HepG2 (cell line): Measurements from ENCODE around the gene MSMB. TPM values are rescaled to one million over a fixed set of nuclear protein-coding genes. Genes with fewer than 3 reads are reported as not detected.
A peak's percentile ranks its signal among the peaks of the same experiment; 100 is the strongest.

Experiments used
- CBX2 ChIP-seq, 2 experiments: fragments of 200-600 bp in 1 of 2; sonication (generic); formaldehyde crosslinking in 1 of 2; IDR thresholded peaks; 2 replicates each; pipeline versions ENCODE4 v1.7.0 to v1.8.1; 2018 to 2022; ENCODE audit warnings: low read depth in 2 of 2, low read length in 1 of 2, mild to moderate bottlenecking in 1 of 2, missing genetic modification reagents in 1 of 2
- FOXA3 ChIP-seq: IDR thresholded peaks from 2 replicates; pipeline ENCODE4 v1.6.1; 2016; ENCODE audit warnings: missing genetic modification reagents, missing compliant biosample characterization
- KDM6A ChIP-seq: IDR thresholded peaks from 2 replicates; pipeline ENCODE4 v1.6.1; 2016; ENCODE audit warnings: low read depth
- MEIS2 ChIP-seq: sonication (generic); formaldehyde crosslinking; IDR thresholded peaks from 2 replicates; pipeline ENCODE4 v1.9.0; 2021; ENCODE audit warnings: mild to moderate bottlenecking, missing genetic modification reagents
- MLLT10 ChIP-seq: sonication (generic); formaldehyde crosslinking; IDR thresholded peaks from 2 replicates; pipeline ENCODE4 v1.4.0; 2020; ENCODE audit warnings: missing genetic modification reagents
- MTF2 ChIP-seq: sonication (generic); formaldehyde crosslinking; IDR thresholded peaks from 2 replicates; pipeline ENCODE4 v1.5.0; 2020; ENCODE audit warnings: missing genetic modification reagents, borderline replicate concordance
- NCOR1 ChIP-seq: fragments of 200-600 bp; sonication (generic); IDR thresholded peaks from 2 replicates; pipeline ENCODE4 v1.7.0; 2017; ENCODE audit warnings: antibody characterized with exemption, low read length, borderline replicate concordance
- NR3C1 ChIP-seq: sonication (generic); formaldehyde crosslinking; IDR thresholded peaks from 2 replicates; pipeline ENCODE4 v1.4.0; 2020; ENCODE audit warnings: missing genetic modification reagents
- POLR2AphosphoS2 ChIP-seq: IDR thresholded peaks from 2 replicates; pipeline ENCODE4 v1.6.1; 2011; ENCODE audit warnings: low read depth, low read length, improper control_type of control experiment
- RFXANK ChIP-seq: IDR thresholded peaks from 2 replicates; pipeline ENCODE4 v1.6.1; 2016
- SETDB1 ChIP-seq: sonication (generic); formaldehyde crosslinking; IDR thresholded peaks from 2 replicates; pipeline ENCODE4 v1.5.1; 2020; ENCODE audit warnings: missing genetic modification reagents, mild to moderate bottlenecking, borderline replicate concordance
- SOX6 ChIP-seq, 2 experiments: fragments of 450-650 bp in 1 of 2; sonication (generic) in 1 of 2; formaldehyde crosslinking in 1 of 2; IDR thresholded peaks; 2 replicates each; pipeline versions ENCODE4 v1.4.0 to v1.6.1; 2017 to 2020; ENCODE audit warnings: antibody characterized with exemption in 1 of 2, mild to moderate bottlenecking in 1 of 2, missing genetic modification reagents in 1 of 2
- ZNF17 ChIP-seq: sonication (generic); formaldehyde crosslinking; IDR thresholded peaks from 2 replicates; pipeline ENCODE4 v1.5.0; 2020; ENCODE audit warnings: mild to moderate bottlenecking, missing genetic modification reagents
- polyA plus RNA-seq, 8 experiments: library from polyadenylated mRNA; depleted of rRNA in 3 of 8; stranded (reverse) in 7 of 8; unstranded in 1 of 8; fragments of >200 nt; fragmentation: Illumina TruSeq in 4 of 8; extraction: Trizol in 4 of 8; gene quantifications; 2 replicates each; pipeline versions ENCODE4 v1.2.1 to v1.2.3, GENCODE V29; 2011 to 2016; ENCODE audit warnings: low read depth in 4 of 8, missing spikeins in 1 of 8, mixed read lengths in 1 of 8; ENCODE audit not compliant: insufficient read depth in 1 of 8
- total RNA-seq, 5 experiments: library from RNA; depleted of rRNA; stranded (reverse); fragments of >200 nt; fragmentation: Illumina TruSeq; extraction: Trizol; gene quantifications; 2 replicates each; pipeline ENCODE4 v1.2.3, GENCODE V29; 2016; ENCODE audit warnings: low read depth in 1 of 5
- TF ChIP-seq, protein P1 (sequence below): sonication (generic); formaldehyde crosslinking; IDR thresholded peaks from 2 replicates; pipeline ENCODE4 v1.4.0; 2020; ENCODE audit warnings: mild to moderate bottlenecking, missing genetic modification reagents
- TF ChIP-seq, protein P2 (sequence below): IDR thresholded peaks from 2 replicates; pipeline ENCODE4 v1.6.1; 2016; ENCODE audit warnings: missing biosample characterization, missing genetic modification reagents, low read depth
- TF ChIP-seq, protein P3 (sequence below): sonication (generic); formaldehyde crosslinking; IDR thresholded peaks from 2 replicates; pipeline ENCODE4 v1.4.0; 2020; ENCODE audit warnings: mild to moderate bottlenecking, missing genetic modification reagents

Gene MSMB
- total and polyA plus RNA-seq, 2 of the 13 experiments (the other 11 are each of a cell fraction or from before 2014, with no cell fraction given), result 0.84 TPM; not detected in 1

DNA sequence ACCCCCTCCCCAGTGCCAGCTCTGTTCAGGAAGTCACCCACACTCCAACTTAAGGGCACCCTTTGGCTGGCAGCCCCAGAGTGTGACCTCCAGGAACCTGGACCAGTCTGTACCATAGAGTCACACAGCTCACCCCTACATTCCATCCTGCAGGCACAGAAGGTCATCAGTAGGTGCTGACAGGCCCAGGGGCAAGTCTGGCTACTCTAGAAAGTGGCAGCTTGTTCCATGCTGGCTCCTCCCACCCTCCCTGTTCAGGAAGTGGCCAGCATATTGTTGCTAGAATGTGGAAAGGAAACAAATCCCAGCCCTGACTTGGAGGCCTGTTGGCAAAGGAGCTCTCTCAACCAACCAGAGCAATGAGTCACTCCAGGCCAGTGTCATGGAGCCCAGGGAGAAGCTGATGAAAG is 12.5 kb downstream of the MSMB start (continued):
- TF ChIP-seq MTF2 (CRISPR knock-in tag) (no peak), MEIS2 (no peak; the same call in 1 of the 2 replicates), POLR2AphosphoS2 (no peak), CBX2 (IDR thresholded peaks at IDR 0.05; ENCODE audit: low read depth, low read length) (no peak), CBX2 (CRISPR knock-in tag; IDR thresholded peaks at IDR 0.05; ENCODE audit: low read depth) (no peak), ZNF17 (CRISPR knock-in tag) (no peak), MLLT10 (CRISPR knock-in tag) (no peak), SOX6 (IDR thresholded peaks at IDR 0.05) (no peak), SOX6 (CRISPR knock-in tag; IDR thresholded peaks at IDR 0.05) (peak; percentile 48; the same call in 1 of the 2 replicates), FOXA3 (CRISPR knock-in tag) (0 out of 2 replicates have a peak, but pooled peaks have one; percentile 10), NR3C1 (CRISPR knock-in tag) (no peak), KDM6A (CRISPR knock-in tag) (no peak), RFXANK (no peak), NCOR1 (no peak), SETDB1 (CRISPR knock-in tag) (no peak)
- TF ChIP-seq, protein P1, sequence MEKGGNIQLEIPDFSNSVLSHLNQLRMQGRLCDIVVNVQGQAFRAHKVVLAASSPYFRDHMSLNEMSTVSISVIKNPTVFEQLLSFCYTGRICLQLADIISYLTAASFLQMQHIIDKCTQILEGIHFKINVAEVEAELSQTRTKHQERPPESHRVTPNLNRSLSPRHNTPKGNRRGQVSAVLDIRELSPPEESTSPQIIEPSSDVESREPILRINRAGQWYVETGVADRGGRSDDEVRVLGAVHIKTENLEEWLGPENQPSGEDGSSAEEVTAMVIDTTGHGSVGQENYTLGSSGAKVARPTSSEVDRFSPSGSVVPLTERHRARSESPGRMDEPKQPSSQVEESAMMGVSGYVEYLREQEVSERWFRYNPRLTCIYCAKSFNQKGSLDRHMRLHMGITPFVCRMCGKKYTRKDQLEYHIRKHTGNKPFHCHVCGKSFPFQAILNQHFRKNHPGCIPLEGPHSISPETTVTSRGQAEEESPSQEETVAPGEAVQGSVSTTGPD, result no peak
- TF ChIP-seq, protein P2, sequence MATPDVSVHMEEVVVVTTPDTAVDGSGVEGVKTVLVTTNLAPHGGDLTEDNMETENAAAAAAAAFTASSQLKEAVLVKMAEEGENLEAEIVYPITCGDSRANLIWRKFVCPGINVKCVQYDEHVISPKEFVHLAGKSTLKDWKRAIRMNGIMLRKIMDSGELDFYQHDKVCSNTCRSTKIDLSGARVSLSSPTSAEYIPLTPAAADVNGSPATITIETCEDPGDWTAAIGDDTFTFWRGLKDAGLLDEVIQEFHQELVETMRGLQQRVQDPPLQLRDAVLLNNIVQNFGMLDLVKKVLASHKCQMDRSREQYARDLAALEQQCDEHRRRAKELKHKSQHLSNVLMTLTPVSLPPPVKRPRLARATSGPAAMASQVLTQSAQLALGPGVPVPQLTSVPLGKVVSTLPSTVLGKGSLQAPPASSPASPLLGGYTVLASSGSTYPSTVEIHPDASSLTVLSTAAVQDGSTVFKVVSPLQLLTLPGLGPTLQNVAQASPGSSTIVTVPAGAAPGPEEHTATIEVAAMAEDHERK (CRISPR knock-in tag), result no peak
- TF ChIP-seq, protein P3, sequence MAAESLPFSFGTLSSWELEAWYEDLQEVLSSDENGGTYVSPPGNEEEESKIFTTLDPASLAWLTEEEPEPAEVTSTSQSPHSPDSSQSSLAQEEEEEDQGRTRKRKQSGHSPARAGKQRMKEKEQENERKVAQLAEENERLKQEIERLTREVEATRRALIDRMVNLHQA (CRISPR knock-in tag), result no peak
